Erythroblast (primary cell): ENCODE measurements around the gene RALGDS.

ENCODE experiments used
- GATA1 ChIP-seq: IDR thresholded peaks from 2 replicates; pipeline ENCODE4 v1.6.1; 2011; ENCODE audit warnings: low read depth, mild to moderate bottlenecking, control low read depth, low read length, moderate library complexity
- POLR2A ChIP-seq: IDR thresholded peaks from 2 replicates; pipeline ENCODE4 v1.6.1; 2011; ENCODE audit warnings: mild to moderate bottlenecking, low read length

DNA sequence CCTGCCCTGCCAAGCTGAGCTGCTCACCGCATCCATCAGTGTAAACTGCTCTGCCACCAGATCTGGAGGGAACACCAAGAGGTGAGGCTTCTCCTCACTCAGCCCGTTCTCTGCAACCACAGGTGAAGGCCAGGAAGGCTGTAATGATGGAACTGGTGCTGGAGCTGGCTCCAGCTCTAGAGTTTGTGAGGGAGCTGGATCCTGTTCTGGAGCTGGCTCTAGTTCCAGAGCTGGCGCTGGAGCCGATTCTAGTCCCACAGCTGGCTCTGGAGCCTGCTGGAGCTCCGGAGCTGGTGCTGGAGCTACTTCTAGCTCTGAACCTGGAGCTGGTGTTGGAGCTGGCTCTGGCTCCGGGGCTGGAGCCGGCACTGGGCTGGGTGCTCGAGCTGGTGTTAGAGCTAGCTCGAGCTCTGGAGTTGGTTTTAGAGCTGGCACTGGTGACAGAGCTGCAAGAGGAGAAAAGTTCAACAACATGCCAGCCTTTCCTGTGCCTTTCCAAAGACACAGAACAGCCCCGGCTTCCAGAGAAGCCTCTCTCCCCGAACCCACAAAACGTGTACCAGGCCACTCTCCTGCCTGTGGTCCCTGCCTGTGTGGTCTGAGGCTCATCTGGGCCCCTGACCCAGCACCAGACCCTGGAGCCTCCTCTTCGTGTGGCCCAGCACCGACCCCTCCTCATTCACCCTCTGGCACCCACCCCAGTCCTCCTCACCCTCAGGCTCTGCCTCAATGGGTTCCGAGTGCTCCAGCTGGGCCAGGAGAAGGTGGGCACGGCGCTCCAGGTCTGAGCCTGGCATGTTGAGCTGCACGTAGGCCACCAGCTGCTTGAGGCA is 12.9 kb downstream of the RALGDS start:
- TF ChIP-seq POLR2A (no peak), GATA1 (no peak)
